ENCODE data around the gene CDCA4. TPM values are rescaled to one million over a fixed set of nuclear protein-coding genes. Genes with fewer than 3 reads are reported as not detected.

Gene CDCA4
- total and polyA plus RNA-seq, 2 donors from 2014 or later: 4.1 to 6.3 TPM

DNA sequence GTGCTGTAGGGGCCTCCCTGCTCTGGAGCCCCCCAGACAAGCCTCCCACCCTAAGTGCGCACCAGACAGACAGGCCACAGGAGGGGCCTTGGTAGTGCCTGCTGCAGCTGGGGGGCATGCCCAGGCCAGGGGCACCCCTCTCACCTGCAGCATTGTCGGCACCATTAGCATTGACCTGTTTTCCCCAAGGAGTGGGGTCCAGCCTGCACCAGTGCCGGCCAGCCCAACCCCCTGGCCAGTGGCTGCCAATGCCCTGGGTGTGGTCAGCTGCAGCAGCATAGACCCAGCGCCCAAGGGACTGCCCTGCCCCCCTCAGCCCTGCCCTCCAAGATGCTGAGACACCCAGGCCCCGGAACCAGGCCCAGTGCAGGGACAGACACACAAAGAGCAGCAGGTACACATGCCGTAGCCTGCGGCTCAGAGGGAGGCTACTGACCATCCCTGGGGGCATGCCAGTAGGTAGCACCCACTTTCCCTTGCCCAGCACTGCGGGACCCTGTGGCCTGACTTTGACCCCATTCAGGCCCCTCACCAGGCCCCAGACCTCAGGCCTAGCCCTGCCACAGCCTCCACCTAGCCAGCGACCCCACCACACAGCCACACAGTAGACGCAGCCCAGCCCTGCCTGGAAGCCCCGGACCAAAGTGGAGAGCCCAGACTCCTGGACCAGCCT lies 43.7 kb downstream of the CDCA4 start:
- TF ChIP-seq, protein P1, sequence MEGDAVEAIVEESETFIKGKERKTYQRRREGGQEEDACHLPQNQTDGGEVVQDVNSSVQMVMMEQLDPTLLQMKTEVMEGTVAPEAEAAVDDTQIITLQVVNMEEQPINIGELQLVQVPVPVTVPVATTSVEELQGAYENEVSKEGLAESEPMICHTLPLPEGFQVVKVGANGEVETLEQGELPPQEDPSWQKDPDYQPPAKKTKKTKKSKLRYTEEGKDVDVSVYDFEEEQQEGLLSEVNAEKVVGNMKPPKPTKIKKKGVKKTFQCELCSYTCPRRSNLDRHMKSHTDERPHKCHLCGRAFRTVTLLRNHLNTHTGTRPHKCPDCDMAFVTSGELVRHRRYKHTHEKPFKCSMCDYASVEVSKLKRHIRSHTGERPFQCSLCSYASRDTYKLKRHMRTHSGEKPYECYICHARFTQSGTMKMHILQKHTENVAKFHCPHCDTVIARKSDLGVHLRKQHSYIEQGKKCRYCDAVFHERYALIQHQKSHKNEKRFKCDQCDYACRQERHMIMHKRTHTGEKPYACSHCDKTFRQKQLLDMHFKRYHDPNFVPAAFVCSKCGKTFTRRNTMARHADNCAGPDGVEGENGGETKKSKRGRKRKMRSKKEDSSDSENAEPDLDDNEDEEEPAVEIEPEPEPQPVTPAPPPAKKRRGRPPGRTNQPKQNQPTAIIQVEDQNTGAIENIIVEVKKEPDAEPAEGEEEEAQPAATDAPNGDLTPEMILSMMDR (IDR thresholded peaks at IDR 0.05; ENCODE audit: borderline replicate concordance, extremely low read depth, insufficient read depth): no peak
- intact Hi-C loops (cut with DNase I): loop anchor here (10.0 kb wide), 1 partner anchor 68 kb away; no protein-coding TSS in a partner anchor
- DNase-seq (peak in 1 of 5 donors; percentile 83), FAIRE-seq (no peak)
- peak overlapping the region in 1 of 3 donors; percentile 55 for H3K4me3 ChIP-seq (ENCODE audit: low read length in 3 of 3)
- peaks cover 2% of the 10 kb centered on the region for H3K27me3 ChIP-seq (ENCODE audit: control insufficient read depth, insufficient read depth, low read length)
- H3K9me3 ChIP-seq (ENCODE audit: control insufficient read depth in 2 of 3, insufficient read depth in 1 of 3, low read length in 3 of 3): no peaks in the 10 kb centered on the region
- H3K9ac ChIP-seq (ENCODE audit: low read length in 3 of 3): peak overlapping the region in 1 of 3 donors; percentile 34
- peaks cover 0 to 33% (median 5%) of the 10 kb centered on the region in 3 donors for H3K4me1 ChIP-seq (ENCODE audit: control insufficient read depth in 2 of 3, insufficient read depth in 2 of 3, low read depth in 1 of 3, low read length in 3 of 3)
- H3K36me3 ChIP-seq (ENCODE audit: control insufficient read depth in 2 of 3, insufficient read depth in 3 of 3, low read length in 3 of 3): no peaks in the 10 kb centered on the region
- no peak overlapping the region for H3K27ac ChIP-seq (ENCODE audit: low read depth in 2 of 2, low read length in 2 of 2)

DNA sequence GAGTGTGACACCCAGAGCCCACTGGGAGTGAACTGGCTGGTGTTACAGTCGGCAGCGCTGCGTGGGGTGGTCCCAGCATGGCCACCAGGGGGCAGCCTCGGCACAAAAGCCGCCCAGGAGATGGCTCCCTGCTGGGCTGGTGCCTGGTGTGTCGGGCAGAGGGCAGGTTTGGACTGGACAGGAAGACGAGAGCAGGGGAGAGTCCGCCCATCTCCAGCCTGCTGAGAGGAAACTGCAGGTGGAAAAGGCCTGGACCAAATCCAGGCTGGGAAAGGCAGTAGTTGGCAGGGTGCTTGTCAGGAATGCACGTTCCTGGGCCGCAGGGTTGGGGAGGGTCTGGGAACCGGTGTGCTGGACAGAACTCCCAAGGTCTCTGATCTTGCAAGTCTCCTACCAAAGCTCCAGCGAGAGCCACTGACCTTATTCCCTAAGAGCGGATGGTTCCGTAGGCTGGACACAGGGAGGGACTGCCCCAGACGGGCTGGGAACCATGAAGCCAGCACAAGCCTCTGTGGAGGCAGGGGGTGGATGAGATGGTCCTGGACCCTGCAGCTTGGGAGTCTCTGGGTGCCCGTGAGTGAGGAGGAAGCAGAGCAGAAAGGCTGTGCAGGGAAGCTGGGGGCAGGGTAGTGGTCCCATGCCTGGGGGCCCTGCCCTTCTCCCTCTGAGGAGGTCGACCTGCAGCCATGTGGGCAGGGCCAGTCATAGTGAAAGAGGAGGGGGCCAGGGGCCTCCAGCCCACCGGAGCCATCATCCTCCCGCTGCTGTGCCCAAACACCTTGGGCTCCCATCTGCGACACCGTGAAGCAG lies 44.5 kb downstream of the CDCA4 start:
- no peaks in the 10 kb centered on the region for H3K9me3 ChIP-seq (ENCODE audit: control insufficient read depth in 2 of 3, insufficient read depth in 1 of 3, low read length in 3 of 3)
- H3K4me3 ChIP-seq (ENCODE audit: low read length in 3 of 3): no peak overlapping the region
- peaks cover 0 to 36% (median 5%) of the 10 kb centered on the region in 3 donors for H3K4me1 ChIP-seq (ENCODE audit: control insufficient read depth in 2 of 3, insufficient read depth in 2 of 3, low read depth in 1 of 3, low read length in 3 of 3)
- H3K27me3 ChIP-seq (ENCODE audit: control insufficient read depth, insufficient read depth, low read length): peaks cover 2% of the 10 kb centered on the region
- H3K36me3 ChIP-seq (ENCODE audit: control insufficient read depth in 2 of 3, insufficient read depth in 3 of 3, low read length in 3 of 3): no peaks in the 10 kb centered on the region
- intact Hi-C loops (cut with DNase I): loop anchor here (10.0 kb wide), 1 partner anchor 68 kb away; no protein-coding TSS in a partner anchor
- H3K9ac ChIP-seq (ENCODE audit: low read length in 3 of 3): no peak overlapping the region
- H3K27ac ChIP-seq (ENCODE audit: low read depth in 2 of 2, low read length in 2 of 2): no peak overlapping the region
- FAIRE-seq (no peak), DNase-seq (peak; percentile 81 to 95 (median 87))
- TF ChIP-seq, protein P1 (IDR thresholded peaks at IDR 0.05; ENCODE audit: borderline replicate concordance, extremely low read depth, insufficient read depth): peak; percentile 97

DNA sequence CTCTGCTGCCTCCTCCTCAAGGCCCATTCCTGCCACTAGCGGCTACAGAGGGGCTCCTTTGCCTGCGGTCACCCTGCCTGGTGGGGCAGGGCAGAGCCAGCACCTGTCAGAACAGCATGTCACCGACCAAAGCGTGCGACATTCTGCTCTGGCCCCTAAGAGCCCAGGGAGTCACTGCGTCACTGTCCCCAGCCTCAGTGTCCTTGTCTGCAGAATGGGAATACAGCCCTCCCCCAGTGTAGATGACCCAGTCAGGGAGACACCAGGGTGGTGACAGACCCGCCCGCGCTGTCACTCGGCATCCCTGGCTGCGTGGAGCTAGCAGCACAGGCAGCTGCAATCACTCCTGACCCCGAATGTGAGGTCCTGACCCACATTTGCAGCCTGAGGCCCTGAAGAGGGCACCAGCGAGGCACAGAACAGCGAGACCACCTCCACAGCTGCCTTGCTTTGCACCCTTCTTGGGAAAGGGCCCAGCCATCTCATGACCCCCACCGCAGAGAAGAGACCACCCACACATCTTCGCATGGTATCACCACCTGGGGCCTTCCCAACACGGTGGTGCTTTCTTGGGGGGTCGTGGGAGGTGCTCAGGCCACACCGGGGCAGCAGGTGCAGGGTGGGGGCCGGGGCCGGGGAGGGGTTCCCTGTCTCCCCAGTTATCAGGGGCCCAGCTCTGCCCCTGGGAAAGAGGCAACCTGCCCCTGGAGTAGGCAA lies 45.2 kb downstream of the CDCA4 start:
- Histone ChIP-seq H3K9me3 (ENCODE audit: control insufficient read depth in 2 of 3, insufficient read depth in 1 of 3, low read length in 3 of 3) (no peaks in the 10 kb centered on the region), H3K27ac (ENCODE audit: low read depth in 2 of 2, low read length in 2 of 2) (no peak overlapping the region), H3K4me3 (ENCODE audit: low read length in 3 of 3) (no peak overlapping the region), H3K27me3 (ENCODE audit: control insufficient read depth, insufficient read depth, low read length) (peaks cover 2% of the 10 kb centered on the region), H3K36me3 (ENCODE audit: control insufficient read depth in 2 of 3, insufficient read depth in 3 of 3, low read length in 3 of 3) (no peaks in the 10 kb centered on the region), H3K4me1 (ENCODE audit: control insufficient read depth in 2 of 3, insufficient read depth in 2 of 3, low read depth in 1 of 3, low read length in 3 of 3) (peaks cover 0 to 36% (median 5%) of the 10 kb centered on the region in 3 donors), H3K9ac (ENCODE audit: low read length in 3 of 3) (no peak overlapping the region)
- TF ChIP-seq, protein P1 (IDR thresholded peaks at IDR 0.05; ENCODE audit: borderline replicate concordance, extremely low read depth, insufficient read depth): no peak
- DNase-seq (peak in 1 of 5 donors; percentile 75), FAIRE-seq (no peak)
- intact Hi-C loops (cut with DNase I): loop anchor here (10.0 kb wide), 1 partner anchor 69 kb away; no protein-coding TSS in a partner anchor

Measured in kidney (tissue), 14 donors.